Esophagus squamous epithelium (tissue), 4 donors: ENCODE measurements around the gene SOX9.

Experiments
- CTCF ChIP-seq, 6 experiments: fragments of 450-650 bp in 4 of 6; fragments of 200-600 bp in 2 of 6; sonication (generic) in 2 of 6; IDR thresholded peaks; one replicate each; pipeline ENCODE4 v1.5.1; 2016 to 2019; ENCODE audit warnings: antibody characterized with exemption in 6 of 6, mild to moderate bottlenecking in 4 of 6, moderate library complexity in 4 of 6
- POLR2A ChIP-seq, 4 donors: fragments of 450-650 bp; IDR thresholded peaks; one replicate each; pipeline ENCODE4 v1.6.1; 2017; ENCODE audit warnings: antibody characterized with exemption in 4 of 4, mild to moderate bottlenecking in 4 of 4, moderate library complexity in 3 of 4

GRCh38 chr17:72145962-72146361 is 25.1 kb downstream of the SOX9 start:
- TF ChIP-seq POLR2A (IDR thresholded peaks at IDR 0.05) (no peak), CTCF (IDR thresholded peaks at IDR 0.05) (no peak)
